Peyer's patch (tissue), 4 donors: Measurements from ENCODE around the gene ENPP1.

Experiments
- CTCF ChIP-seq, 6 experiments: fragments of 450-650 bp in 4 of 6; fragments of 200-600 bp in 2 of 6; sonication (generic) in 1 of 6; IDR thresholded peaks; one replicate each; pipeline ENCODE4 v1.5.1; 2017 to 2019; ENCODE audit warnings: antibody characterized with exemption in 6 of 6, mild to moderate bottlenecking in 3 of 6, moderate library complexity in 1 of 6
- POLR2A ChIP-seq, 2 donors: fragments of 450-650 bp; IDR thresholded peaks; one replicate each; pipeline ENCODE4 v1.5.1; 2017; ENCODE audit warnings: antibody characterized with exemption in 2 of 2, mild to moderate bottlenecking in 2 of 2, moderate library complexity in 2 of 2

- TF ChIP-seq CTCF (IDR thresholded peaks at IDR 0.05) (no peak), POLR2A (IDR thresholded peaks at IDR 0.05) (no peak)
Measured at GRCh38 chr6:131886517-131886916, 78.7 kb downstream of the ENPP1 start.
